SHP77 (cell line): ENCODE data around the gene MMP13.
"Not testable (repeated sequence)": the region's sequence is repeated elsewhere in the genome, so short reads cannot be mapped to it uniquely, and the experiment has no call there.

Source experiments
- DNase-seq, 2 experiments: peaks; one replicate each; lab custom pipeline; 2025; lab: John Stamatoyannopoulos, UW

MMP13 gene

DNA sequence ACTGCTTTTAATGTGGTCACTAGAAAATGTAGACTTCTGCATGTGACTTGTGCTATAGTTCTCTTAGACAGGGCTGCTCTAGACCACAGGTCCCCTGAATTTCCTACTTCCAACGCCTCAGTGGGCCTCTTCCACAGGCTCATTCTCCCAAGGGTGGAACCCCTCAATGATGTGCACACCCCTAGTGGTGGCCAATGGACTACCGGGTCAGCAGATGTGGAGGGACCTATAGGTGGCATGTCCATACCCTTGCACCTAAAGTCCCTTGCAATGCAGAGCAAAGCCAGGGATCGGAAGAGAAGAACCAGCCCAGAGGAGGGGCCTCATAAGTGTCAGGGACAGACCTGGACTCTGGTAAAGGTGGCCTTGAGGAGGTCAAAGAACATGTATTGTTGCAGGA lies 20.0 kb downstream of the MMP13 start:
- no peak for DNase-seq

DNA sequence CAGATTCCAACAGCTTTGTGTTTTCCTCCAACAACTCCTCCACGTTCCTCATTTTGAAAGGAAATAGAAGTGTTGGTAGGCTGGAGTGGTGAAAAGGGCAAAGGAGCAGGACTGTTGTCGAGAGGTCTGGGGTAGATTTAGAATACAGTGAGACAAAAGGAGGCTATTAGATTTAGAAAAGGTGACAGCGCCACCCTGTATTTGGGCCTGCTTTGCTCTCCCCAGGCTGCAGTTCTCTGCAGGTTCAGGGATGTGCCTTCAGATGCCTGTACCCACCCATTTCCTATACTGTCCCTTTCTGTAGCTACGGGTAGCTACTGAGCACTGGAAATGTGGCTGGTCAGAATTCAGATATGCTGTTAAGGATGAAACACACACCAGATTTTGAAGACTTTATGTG lies 20.8 kb downstream of the MMP13 start:
- no peak for DNase-seq

DNA sequence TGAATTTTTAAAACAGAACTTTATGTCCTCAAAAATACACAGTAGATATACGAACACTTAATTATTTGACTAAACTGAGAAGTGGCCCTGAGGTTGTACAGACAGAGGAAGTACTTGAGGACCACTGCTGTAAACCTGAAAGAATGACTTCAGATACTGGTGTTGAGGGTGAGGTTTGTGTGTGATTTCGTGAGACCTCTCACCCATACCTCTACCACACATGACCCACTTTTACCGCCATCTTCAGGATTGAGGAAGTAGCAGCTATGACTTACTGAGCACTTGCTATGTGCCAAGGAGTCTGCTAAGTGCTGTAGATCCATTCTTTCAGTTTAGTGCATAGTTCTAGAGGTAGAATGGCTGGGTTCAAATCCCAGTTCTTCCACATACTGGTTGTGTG lies 21.9 kb downstream of the MMP13 start:
- DNase-seq = no peak

DNA sequence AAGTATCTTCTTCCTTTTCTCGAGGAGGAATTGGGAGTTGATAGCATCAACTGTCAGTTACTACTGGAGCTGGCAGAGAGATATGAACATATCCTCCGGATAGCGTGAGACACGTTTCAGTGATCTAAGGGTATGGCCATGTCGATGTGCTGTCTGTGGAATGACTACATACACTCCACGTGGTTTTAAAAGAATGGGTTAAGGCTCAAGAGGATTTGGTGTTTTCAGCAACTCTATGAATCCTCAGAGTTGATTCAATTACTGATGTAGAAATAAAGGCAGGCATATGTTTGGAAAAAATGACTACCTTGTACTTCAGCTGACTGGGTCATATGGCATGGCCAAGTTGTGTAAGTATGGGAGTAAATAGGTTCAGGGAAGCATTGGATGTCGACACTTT lies 22.9 kb downstream of the MMP13 start:
- no peak for DNase-seq

DNA sequence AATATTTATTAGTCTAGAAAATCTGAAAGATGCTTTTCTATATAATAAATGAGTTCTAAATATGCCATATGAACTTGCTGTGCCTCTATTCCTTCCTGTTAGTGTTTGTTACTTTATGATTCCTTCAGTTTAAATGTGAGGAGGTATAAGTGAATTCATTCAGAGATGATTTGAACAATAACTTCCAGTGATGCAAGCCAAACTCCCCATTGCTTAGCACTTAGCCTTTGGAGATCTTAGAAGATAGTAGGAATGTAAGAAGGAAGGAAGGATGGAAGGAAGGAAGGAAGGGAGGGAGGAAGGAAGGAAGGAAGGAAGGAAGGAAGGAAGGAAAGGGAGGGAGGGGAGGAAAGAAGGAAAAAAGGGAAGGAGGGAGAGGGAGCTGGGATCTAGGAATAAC lies 25.1 kb downstream of the MMP13 start:
- no peak for DNase-seq

DNA sequence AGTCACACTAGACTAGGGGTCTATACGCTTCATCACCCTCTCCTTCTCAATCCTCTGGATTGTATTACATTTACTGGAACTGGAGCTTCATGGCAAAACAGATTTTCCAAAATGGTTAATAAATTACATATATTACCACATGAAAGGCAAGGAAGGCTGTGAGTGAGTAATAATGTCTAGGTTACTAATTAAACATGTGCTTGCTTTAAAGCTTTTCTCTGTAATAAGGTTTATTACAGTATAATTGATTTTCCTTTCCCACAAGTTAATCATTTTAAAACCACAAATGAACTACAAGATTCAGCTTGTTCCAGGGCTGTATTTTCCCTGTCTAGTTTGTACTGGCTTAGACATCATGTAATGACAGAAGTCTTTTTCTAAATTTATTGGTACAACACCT lies 25.6 kb downstream of the MMP13 start:
- no peak for DNase-seq

DNA sequence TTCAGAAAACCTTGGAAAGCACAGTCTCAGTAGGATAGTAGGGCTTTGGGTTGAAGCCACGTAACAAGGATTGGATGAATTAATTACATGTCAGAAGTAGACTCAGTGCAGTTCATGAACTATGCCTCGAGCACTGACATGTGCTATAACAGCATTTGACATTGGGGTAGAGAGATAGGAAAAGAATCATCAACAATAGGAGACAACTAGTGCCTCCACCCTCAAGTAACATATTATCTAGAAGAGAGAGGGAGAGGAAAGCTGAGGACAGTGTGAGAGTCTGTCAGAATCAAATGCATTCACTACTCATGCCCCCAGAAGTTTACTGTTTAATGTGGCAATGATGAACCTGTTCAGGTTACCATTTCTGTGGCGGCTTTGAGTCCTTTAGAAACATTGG lies 26.4 kb downstream of the MMP13 start:
- DNase-seq = no peak

DNA sequence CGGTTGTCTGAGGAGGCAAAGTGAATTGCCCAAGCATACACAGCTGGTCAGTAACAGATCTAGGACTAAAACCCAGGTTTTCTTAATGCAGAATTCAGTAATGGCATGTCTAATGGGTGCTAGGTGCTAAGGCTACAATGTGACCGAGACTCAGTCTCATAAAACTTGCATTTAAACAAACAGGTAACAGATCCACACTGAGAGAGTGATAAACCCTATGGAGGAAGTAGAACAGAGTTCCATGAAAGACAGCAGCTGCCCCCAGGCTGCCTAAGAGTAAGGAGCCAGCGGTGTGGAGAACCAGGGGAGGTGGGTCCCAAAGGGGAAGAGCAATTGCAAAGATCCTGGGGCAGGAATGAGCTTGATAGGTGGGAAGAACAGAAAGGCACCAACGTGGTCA lies 27.3 kb downstream of the MMP13 start:
- no peak for DNase-seq

DNA sequence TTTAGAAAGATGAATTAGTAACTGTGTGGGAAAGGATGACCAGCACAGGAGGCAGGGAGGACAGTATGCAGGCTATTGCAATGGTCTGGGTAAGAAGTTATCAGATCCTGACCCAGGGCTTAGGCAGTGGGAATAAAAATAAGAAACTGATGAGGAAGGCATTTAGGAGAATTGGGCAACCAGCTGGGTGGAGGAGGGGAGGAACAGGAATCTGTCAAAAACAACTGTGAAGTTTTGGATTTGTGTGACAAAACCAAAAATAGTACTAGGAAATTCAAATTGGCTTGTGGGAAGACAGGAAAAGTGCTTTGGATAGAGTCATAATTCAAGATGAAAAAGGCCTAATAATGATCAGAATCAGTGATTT lies 27.9 kb downstream of the MMP13 start:
- no peak for DNase-seq

DNA sequence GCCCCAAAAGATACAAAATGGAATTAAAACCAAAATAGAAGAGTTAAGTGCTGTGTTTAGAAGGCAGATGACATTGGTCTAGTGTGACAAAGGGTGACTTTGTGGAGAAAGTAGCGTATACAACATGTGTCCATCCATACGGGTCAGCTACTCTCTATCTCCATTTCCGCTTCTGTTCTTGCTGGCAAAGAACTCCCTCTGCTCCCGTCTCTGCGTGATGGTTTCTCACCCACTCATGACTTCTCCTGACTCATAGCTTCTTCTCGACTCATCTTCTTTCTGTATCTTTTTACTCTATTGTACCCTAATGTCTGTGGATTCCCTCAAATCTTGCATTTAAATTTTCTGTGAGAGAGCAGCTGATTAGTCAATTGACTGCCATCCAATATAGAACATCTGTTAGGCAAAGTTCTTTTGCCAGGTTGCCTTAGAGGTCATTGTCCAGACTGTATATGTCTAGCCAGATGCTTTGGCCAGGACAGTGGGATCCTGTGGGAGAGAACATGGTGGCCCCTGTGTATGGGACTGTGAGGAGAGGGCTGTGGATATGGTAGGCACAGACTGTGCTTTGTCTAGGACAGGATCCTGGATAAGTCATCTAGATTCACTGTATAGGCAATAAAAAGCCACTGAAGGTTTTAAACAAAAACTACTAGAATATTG lies 28.4 kb downstream of the MMP13 start:
- no peak for DNase-seq

DNA sequence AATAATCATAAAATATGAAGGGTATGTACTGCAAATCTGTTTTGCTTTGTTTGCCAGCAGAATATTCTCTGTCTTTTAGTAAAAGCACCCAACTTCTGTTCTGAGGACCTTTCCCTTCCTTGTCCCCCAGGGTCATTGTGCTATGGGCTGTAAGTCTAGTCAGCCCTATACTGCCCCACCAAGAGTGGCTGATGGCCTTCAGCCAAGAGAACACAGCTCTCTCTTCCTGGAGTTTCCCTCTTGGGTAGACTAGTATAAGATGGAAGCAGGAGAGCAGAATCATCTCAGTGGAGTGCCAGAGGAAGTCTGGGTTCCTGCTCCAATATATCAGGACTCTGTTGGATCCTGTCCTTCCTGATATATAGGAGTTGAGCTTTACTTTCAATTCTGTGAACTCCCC lies 29.0 kb downstream of the MMP13 start:
- no peak for DNase-seq

DNA sequence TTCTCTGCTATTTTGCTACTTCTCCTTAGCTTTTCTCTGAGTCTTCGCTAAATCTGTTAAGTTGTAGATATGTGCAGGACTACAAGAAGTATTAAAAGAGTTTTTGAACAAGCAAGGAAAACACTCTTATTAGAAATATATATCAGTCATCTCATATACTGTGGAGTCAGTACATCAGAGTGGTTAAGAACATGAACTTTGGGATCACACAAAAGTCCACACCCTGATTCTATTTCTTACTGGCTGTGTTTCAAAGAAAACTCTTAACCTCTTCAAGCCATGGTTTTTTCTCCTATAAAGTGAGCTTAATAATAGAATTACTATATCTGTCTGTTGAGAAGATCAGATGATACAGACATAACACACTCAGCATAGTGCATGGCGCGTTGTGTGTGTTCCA lies 29.5 kb downstream of the MMP13 start:
- DNase-seq = no peak

DNA sequence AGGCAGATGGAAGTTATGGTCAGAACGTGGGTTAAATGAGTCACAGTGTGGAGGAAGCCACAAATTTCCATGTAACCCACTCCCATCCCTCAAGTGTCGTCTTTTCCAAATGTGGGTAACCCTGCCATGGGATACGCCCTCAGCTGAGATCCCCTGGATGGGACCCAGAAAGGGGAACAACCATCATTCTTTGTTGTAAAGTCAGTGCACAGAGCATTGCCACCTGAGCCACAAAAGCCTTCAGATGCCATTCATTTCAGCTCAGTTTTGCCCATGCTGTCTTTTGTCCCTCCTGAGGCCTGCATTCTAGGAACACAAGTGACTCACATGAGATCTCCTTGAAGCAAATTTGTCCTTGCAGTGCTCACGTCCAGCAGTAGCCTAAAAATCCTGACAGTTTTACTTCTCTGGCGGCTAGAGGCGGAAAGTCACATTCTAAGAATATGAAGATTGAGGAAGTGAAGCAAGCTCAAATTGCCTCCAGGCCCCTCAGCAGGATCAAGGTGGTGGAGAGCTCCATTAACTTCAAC lies 30.6 kb downstream of the MMP13 start:
- DNase-seq = no peak

DNA sequence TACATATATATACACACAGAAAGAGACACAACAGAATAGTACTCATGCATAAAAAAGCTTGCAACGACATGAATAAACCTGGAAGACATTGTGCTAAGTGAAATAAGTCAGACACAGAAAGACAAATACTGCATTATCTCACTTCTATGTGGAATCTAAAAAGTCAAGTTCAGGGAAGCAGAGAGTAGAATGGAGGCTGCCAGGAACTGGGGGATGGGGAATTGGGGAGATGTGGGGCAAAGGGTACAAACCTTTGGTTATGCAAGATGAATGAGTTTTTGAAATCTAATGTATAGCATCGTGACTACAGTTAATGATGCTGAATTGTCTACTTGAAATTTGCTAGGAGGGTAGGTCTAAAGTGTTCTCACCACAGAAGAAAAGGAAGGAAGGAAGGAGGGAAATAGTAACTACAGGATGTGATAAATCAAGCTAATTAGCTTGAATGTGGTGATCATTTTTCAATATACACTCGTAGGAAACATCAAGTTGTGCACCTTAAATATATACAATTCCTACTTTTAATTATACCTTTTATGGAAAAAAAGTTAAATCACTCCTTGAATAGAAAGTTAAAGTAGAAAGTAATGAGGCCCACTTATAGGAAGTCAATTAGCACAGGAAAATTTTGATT lies 33.8 kb downstream of the MMP13 start:
- no peak for DNase-seq

DNA sequence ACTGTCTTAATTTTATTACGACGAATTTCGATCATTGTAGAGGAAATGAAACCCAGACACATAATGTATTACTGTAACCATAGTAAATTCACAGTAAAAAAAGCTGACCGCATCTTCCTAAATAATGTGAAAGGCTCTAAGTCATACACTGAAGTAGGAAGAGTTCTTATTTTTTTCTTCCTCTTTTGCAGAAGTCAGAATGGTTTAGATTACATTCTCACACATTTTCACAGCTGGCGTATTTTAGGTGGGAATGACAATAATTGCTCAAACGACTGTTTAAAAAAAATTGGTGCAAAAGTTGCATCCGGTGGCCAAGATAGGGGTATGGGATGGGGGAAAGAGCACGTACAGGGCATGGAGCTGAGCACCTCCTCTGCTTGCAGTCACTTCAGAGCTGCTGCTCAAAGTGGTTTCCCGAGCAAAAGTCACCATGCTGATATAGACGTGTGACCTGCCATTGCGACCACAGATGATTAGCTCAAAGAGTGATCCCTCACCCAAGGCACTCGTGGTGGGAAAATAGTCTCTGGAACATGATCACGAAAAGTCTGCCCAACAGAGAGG lies 35.3 kb downstream of the MMP13 start:
- no peak for DNase-seq

DNA sequence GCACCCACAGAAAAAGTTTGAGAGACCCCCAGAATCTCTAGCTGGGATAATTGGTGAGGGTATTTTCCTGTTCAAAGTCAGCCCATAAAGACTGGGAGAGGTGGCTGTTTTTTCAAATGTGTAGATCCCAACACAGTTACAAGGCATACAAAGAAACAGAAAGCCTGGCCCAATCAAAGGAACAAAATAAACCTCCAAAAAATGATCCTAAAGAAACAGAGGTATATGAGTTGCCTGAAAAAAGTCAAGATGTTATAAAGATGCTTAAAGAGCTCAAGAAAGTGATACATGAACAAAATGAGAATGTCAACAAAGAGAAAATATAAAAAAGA lies 40.5 kb downstream of the MMP13 start:
- no peak for DNase-seq

DNA sequence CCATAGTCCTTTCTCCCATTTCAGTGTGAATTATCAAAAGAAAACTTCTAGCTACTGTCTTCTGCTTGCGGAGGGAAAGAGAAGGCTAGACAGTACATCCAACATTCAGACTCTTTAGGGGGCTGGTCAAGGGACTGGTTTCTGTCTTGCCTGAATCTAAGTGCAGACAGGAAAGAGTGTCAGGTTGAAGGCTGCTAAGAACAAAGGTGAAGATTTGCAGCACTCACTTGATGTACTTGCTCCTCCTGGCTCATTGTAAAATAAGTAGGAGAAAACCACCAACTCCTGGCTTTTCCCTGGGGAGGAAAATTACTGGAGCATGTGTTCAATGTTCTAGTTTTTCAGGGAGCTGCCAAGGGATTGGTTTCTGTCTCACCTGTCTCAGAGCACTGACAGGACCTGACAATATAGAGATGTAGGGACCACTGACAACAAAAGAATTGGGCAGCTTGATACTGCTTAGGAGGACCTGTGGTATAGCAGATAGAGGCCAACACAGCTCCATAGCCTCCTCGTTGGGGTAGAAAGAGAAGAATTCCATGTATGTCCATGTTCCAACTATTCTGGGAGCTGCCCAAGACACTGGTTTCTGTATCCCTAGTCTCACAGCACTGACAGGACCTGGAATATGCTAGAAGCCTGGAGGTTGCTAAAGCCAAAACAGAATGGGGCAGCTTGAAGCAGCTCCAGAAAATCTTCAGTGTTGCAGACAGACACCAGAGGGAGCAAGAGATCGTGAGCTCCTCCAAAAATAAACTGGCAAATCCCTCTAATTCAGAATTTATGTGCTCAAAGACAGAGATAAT lies 41.1 kb downstream of the MMP13 start:
- DNase-seq = peak; percentile 1 to 3

DNA sequence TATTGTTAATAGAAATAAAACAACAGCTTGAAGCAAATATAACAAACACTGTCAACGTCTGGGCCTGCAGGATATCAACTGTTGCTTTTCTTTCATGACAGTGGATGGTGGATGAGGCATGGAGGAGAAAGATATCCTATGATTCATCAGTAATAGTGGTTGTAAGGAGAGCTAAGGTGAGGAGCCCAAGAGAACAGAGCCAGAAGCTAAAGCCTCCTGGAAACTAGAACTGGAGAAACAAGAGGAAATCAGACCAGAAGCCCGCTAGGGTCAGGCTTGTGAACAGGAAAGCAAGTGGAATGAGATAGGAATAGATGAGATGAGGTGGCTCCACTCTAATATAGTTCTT lies 43.1 kb downstream of the MMP13 start:
- no peak for DNase-seq

DNA sequence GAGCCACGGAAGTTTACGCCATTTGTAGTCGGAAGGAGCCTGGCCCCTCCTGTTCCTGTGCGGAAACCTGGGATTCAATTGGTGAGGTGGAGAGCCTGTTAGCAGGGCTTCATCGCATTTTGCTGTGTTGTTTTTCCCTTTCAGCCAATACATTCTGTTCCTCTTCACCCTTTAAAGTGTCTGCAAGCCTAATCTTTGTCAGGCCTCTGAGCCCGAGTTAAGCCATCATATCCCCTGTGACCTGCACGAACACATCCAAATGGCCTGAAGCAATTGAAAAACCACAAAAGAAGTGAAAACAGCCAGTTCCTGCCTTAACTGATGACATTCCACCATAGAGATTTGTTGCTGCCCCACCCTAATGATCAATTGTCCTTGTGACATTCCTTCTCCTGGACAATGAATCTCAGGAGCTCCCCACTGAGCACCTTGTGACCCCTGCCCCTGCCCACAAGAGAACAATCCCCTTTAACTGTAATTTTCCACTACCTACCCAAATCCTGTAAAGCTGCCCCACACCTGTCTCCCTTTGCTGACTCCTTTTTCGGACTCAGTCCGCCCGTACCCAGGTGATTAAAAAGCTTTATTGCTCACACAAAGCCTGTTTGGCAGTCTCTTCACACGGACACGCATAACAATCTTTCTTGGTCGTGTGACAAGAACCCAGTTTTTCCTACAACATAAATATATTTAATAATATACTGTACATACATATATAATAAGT lies 43.6 kb downstream of the MMP13 start:
- no peak for DNase-seq

DNA sequence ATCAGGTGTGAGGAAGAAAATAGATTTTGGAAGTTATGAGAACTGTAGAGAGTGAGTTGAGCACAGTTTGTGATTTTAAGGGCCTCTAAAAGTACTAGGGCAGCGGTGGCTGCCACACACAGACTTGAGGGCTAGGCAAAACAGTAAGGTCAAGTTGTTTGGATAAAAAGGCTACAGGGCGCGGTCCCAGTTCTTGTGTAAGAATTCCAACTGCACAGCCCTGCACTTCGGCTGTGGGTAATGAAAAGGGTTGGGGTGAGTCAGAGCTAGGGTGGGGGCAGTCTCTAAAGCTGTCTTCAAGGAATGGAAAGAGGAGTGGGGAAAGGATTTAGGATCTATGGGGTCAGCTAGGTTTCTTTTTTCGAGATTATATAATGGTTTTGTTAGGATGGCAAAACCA lies 49.7 kb downstream of the MMP13 start:
- DNase-seq = not testable (repeated sequence)

DNA sequence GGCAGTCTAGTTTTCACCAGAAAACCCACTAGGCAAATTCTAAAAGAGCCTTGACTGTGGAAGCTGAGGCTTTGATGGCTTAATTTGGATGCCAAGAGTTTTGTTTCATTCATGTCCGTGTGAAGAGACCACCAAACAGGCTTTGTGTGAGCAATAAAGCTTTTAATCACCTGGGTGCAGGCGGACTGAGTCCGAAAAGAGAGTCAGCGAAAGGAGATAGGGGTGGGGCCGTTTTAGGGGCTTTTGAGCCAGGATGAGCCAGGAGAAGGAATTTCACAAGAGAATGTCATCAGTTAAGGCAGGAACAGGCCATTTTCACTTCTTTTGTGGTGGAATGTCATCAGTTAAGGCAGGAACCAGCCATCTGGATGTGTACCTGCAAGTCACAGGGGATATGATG lies 51.6 kb downstream of the MMP13 start:
- DNase-seq = not testable (repeated sequence)

DNA sequence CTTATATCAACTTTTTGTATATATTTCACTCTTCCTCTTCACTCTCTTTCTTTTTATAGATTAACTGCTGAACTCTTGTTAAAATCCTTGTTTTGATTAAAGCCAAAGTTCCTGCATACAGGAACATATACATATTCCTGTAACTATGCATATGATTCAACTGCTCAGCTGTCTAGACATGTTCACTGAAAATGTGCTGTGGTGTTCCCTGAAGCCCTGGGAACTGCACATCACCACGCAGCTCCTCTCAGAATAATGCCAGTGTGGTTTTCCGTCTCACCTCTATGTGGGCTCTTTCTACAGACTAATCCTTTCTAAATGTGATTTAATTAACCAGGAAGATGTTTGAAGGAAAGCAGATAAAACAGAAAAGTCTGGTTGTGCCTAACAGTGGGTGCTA lies 55.2 kb downstream of the MMP13 start:
- DNase-seq = no peak
